GM19240 (cell line): Measurements from ENCODE around the gene ABLIM1.

Source experiments
- DNase-seq: peaks from one replicate; pipeline ENCODE4 v3.0.0; 2011; ENCODE audit warnings: low spot score; ENCODE audit not compliant: insufficient read length

The ABLIM1 gene

GRCh38 chr10:114394531-114394930 lies 263.5 kb downstream of the ABLIM1 start:
- no peak for DNase-seq

- DNase-seq: no peak
Observed at GRCh38 chr10:114393886-114394285, 264.2 kb downstream of the ABLIM1 start.

GRCh38 chr10:114393482-114393881 lies 264.6 kb downstream of the ABLIM1 start:
- no peak for DNase-seq

- no peak for DNase-seq
Observed at GRCh38 chr10:114392112-114392835, 265.8 kb downstream of the ABLIM1 start.

- DNase-seq: no peak
Observed at GRCh38 chr10:114391599-114391998, 266.5 kb downstream of the ABLIM1 start.

- DNase-seq: no peak
Observed at GRCh38 chr10:114389426-114389825, 268.6 kb downstream of the ABLIM1 start.

GRCh38 chr10:114388275-114388674 lies 269.8 kb downstream of the ABLIM1 start:
- DNase-seq: peak; percentile 23

GRCh38 chr10:114387784-114388183 lies 270.3 kb downstream of the ABLIM1 start:
- DNase-seq: no peak

- no peak for DNase-seq
Observed at GRCh38 chr10:114386452-114386851, 271.6 kb downstream of the ABLIM1 start.

- no peak for DNase-seq
Observed at GRCh38 chr10:114385557-114385956, 272.5 kb downstream of the ABLIM1 start.

GRCh38 chr10:114384601-114385000 lies 273.5 kb downstream of the ABLIM1 start:
- no peak for DNase-seq

- no peak for DNase-seq
Observed at GRCh38 chr10:114384181-114384580, 273.9 kb downstream of the ABLIM1 start.
